GM21529 (cell line): ENCODE data around the gene ANKRD12.
A peak's percentile ranks its signal among the peaks of the same experiment; 100 is the strongest.

ENCODE experiments used
- ATAC-seq: cut with Tn5 transposase; IDR thresholded peaks from one replicate; pipeline ENCODE4 v1.9.1; 2021; ENCODE audit not compliant: unreplicated experiment

ANKRD12 gene

GRCh38 chr18:9106094-9106493 is 30.5 kb upstream of the ANKRD12 start:
- no peak for ATAC-seq

GRCh38 chr18:9106800-9107584 is 29.6 kb upstream of the ANKRD12 start:
- no peak for ATAC-seq

GRCh38 chr18:9108911-9109310 is 27.7 kb upstream of the ANKRD12 start:
- no peak for ATAC-seq

GRCh38 chr18:9109523-9109922 is 27.1 kb upstream of the ANKRD12 start:
- no peak for ATAC-seq

GRCh38 chr18:9113468-9114149 is 23.0 kb upstream of the ANKRD12 start:
- ATAC-seq = no peak

DNA sequence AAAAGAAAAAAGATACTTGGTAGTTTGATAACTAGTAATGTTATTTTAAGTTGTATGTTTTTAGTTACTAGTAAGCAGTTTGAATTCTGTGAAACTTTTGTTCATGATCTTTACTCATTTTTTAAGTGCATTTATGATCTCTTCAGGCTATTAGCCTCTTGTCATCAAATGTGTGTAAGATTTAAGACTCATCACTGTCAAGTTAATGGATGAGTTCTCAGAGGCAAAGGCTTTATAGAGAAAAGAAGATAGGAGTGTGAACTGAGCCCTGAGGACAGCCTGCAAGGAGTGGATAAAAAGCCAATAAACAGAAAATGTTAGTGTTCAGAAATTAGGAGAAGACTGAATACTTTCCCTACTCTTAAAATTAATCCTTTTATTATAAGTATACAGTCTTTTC is 20.6 kb upstream of the ANKRD12 start:
- ATAC-seq = no peak

DNA sequence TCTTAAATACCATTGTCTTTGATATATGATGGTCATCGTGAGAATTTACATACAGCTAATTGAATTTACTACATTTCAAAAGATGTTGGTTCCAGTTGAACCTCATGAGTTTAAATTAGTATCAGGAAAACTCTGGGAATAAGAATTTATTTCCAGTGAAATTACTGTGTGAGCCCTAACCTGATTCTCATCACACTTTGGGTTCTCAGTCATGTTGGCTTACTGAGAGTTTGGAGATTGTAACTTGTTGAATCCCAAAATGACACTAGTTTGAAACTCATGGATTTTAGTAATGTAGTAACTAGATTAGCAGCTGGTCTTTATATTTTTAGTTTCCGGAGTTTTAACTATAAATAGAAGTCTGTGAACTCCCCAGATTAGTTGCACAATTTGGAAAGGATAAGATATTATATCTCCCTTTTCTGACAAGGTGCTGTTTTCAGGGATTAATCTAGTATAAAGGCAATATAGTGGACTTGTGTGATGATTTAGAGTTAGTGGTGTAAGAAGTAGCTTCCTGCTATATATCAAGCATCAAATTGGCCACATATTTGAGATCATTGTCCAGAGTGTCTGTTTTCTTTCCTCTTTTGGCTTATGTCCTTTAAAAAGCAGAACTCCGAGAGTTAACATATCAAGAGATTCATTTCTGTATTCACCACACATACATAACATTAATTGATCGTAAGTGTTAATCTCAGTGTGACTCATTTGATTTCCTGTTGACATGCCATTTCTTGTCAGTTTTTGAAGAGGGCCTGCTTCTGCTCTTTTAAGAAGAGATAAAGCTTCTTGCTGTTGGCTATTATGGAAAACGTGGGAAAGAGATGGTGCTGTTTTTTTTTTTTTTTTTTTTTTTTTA is 18.4 kb upstream of the ANKRD12 start:
- ATAC-seq = no peak

DNA sequence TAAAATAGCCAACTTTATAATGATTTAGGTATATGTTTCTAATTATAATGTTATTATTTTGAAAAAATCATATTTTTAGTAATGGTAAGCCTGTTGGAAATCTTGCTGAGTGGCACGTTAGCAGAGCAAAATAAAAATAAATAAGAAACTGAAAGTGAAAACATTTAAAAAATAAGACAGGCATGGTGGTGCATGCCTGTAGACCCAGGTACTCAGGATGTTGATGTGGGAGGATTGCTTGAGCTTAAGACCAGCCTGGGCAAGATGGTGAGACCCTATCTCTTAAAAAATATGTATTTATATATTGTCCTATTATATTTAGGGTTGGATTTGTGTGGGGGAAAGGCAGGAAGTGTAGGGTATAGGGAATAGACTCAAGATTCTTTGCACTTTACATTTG is 15.8 kb upstream of the ANKRD12 start:
- no peak for ATAC-seq

- no peak for ATAC-seq
Measured at GRCh38 chr18:9123520-9123919, 13.1 kb upstream of the ANKRD12 start.

DNA sequence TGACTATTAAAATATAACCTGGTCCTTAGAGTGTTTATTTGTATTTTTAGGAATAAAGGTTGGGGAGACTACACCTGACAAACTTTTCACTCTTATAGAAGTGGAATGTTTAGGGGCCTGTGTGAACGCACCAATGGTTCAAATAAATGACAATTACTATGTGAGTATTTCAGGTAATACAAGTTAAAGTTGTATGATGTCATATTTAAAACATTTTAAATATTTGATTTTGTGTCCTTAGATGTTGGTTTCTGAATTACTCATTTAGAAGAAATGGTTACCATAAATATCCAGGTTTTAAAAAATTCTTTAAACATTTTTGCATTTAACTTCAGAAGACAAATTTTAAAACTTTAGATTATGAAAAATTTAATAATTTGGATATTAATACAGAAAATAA is 11.8 kb upstream of the ANKRD12 start:
- ATAC-seq = no peak

- ATAC-seq = no peak
Measured at GRCh38 chr18:9126337-9126736, 10.2 kb upstream of the ANKRD12 start.

DNA sequence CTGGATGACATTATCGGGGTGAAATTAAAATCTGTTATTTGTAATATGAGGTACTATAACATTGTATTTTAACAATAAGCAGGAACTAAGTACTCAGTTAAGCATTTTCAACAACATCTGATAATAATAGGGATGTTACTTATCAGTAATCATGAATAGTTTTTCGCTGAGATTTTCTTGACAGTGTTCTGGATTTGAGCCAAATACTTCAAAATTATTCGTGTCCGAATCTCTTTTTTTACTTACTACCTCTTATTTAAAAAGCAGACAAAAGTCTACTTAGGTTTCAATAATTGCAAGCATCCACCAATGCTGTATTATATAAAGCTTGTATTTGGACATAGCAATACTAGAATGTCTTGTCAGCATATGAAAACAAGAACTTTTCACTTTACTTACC is 6.4 kb upstream of the ANKRD12 start:
- ATAC-seq = no peak

GRCh38 chr18:9130806-9131205 is 5.8 kb upstream of the ANKRD12 start:
- no peak for ATAC-seq

DNA sequence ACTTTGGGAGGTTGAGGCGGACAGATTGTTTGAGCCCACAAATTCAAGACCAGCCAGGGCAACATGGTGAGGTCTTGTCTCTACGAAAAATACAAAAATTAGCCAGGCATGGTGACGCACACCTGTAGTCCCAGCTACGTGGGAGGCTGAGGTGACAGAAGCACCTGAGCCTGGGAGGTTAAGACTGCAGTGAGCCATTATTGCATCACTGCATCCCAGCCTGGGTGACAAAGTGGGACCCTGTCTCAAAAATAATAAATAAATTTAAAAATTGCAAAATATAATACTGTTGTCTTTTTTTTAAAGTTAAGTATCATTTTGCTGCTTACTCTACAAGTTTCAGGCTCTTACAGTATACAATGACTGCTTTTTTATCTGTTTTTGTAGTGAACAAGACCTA is 4.0 kb upstream of the ANKRD12 start:
- ATAC-seq = no peak

- ATAC-seq = no peak
Measured at GRCh38 chr18:9133225-9133624, 3.4 kb upstream of the ANKRD12 start.

DNA sequence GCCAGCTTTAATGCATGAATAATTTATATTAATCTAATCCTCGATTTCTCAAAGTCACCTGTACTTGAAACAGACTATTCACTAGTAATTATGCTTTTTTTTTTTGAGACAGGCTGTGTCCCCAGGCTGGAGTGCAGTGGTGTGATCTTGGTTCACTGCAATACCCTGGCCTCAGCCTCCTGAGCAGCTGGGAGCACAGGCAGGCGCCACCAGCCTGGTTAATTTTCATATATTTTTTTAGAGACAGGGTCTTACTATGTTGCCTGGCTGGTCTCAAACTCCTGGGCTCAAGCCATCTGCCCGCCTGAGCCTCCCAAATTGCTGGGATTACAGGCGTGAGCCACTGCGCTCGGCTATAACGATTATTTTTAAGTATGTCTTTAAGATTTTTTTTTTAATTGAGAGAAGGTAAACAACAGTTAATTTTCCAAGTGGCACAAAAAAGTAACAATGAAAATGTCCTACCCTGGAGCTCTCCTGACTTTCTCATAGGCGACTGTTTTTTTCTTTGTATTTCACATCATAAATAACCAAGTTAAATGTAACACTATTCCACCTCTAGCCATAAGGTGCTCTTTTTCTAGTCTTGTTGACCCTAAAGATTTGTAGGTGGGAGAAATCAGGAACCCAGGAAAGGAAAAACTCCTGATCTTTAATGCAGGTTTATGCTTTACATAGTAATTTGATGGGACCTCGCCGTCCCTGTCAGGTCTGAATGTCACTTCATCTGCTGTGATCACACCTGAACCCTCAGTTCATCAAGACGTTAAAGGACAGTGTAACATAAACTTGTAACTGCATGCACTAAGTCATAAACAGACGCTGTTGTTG is 1.3 kb upstream of the ANKRD12 start:
- ATAC-seq = no peak

DNA sequence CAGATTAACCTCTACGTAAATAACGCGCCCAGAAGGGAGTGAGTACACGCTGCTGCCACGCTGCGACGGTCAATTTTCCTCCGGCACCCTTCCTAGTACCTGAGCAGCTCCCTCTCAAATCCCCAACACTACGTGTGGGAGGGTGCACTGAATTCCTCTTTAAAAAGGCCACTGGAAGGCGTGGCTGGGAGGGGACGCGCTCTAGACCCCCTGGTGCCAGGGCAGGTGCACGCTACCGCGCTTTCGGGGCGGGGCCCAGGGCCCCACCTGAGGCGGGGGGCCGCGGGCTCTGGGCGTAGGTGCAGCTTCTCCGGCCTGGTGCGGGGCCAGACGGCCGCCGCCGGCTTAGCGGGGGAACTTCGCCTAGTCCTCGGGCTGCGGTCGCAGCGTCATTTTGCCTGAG is 668 bp upstream of the ANKRD12 start:
- ATAC-seq = peak; percentile 20

DNA sequence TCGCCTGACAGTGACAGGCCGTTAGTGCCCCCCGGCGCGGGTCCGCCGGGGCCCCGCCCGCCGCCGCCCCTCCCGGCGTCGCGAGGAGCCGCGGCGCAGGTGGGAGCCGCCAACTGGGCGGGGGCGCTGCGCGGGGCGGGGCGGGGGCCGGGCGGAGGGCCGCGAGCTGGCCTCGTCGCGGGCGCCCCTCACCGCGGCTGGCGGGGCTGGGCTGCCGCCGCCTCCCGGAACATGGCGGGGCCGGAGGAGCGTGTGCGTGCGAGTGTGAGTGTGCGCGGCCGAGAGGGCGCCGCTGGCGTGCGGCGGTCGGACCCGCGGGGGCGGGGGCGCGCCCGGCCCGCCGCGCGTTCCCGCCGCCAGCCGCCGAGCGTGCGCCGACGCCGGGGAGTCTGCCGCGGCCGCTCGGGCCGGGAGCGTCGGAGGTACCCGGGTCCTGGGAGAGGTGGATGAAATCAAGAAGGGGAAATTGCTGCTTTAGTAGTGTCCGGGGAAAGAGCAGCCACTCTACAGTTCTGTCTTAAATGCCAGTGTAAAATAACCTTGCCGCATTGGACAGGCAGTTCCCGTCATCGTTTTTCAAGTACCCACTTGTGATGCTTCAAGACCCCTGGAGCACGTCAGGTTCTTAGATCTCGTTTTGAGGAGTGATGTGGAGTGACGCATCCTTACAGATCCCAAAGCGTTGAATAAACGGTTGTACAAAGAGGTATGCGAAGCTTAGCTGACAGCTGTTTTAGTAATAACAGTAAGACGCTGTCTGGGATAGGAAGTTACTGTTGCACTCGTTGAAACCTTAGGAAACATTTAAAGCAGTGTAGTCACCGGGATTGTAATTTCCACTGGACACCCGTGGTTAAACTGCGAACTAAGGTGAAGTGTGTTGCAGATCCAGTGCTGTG is 836 bp downstream of the ANKRD12 start:
- ATAC-seq = peak; percentile 23

DNA sequence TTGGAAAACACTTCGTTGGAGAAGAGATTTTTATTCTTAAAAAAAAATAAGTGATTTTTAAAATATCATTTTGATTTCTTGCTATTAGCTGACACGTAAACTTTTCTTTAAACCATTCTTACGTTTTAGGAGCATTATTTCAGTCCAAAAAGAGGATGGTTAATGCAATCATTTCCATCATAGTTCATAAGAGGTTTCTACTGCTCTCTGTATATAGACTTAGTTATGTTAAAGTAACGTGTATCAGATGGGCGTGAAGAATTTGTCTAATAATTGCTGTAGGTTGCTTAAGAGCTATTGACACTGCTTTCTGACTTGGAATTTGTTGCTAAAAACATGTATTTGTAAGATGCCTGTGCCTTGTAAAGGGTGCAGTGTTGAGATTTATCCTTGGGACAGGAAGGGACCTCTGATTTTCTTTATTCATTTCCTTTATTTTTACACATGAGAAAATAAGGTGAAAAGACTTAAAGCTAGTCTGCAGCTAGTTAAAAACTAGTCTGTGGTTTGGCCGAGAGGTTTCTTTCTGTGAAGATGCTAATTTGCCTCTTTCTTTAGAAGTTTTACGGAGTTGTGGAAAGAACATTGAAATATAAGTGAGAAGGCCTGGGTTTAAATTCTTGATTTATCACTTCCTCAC is 2.9 kb downstream of the ANKRD12 start:
- no peak for ATAC-seq
